ENCODE measurements around the gene HIVEP3.

- TF ChIP-seq CTCF (IDR thresholded peaks at IDR 0.05) (no peak), POLR2A (IDR thresholded peaks at IDR 0.05) (no peak)
Measured at GRCh38 chr1:41615981-41616380, 302.7 kb downstream of the HIVEP3 start.
